Measurements from ENCODE around the gene SLC9A9. TPM values are rescaled to one million over a fixed set of nuclear protein-coding genes. Genes with fewer than 3 reads are reported as not detected.

The SLC9A9 gene
- total and polyA plus RNA-seq, 9 of the 15 experiments (the other 6 are each of a cell fraction or from before 2014, with no cell fraction given): 0.03 to 0.13 TPM; not detected in 7

DNA sequence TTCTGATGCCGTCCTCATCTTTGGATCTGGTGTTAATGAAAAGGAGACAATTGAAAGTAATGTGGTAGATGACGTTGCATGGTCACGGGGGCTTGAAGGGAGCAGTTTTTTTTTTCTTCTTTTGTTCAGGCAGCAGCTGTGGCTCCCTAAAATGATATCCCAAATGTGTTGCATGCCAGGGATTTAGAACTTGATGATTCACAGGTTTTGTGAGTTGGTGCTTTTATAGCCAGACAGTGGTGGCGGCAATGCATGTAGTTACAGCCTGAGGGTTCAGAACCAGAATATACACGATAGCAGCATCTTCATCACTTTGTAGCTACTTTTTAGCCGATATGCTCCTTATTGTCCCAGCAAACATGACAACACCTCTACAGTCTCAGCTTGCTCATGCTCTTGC lies 595.3 kb downstream of the SLC9A9 start:
- in situ Hi-C loops (cut with MboI): no loop called here
- ChIA-PET POLR2A (interaction anchor here (1.2 kb wide), 1 partner anchor 9 kb away, joined by 3 read pairs; no protein-coding TSS in a partner anchor), CTCF (ENCODE audit: low intra/inter-chr PET ratio) (no interaction called here)
- 0 out of 5 replicates have a peak, but pooled peaks cover 0 to 4% of the 10 kb centered on the region in 2 experiments for H3K4me1 ChIP-seq (replicated peaks in 1 of 2; ENCODE audit: control insufficient read depth in 2 of 2, insufficient read depth in 2 of 2, low read length in 2 of 2)
- intact Hi-C loops (cut with micrococcal nuclease): no loop called here
- WGBS (ENCODE audit: insufficient coverage, low coverage, missing lambda C conversion rate): 51% methylated on average over 6 of the region's 6 CpGs
- no peak for FAIRE-seq
- no peak overlapping the region for H2AFZ ChIP-seq (ENCODE audit: low read depth, low read length)
- BruUV-seq (replicated peaks): no TSS peak
- H3K79me2 ChIP-seq (ENCODE audit: control insufficient read depth, insufficient read depth, low read length): no peaks in the 10 kb centered on the region
- no peaks in the 10 kb centered on the region for H3K36me3 ChIP-seq (ENCODE audit: control insufficient read depth, insufficient read depth, low read length)
- no peak overlapping the region for H3K4me3 ChIP-seq
- TF ChIP-seq, protein P1, sequence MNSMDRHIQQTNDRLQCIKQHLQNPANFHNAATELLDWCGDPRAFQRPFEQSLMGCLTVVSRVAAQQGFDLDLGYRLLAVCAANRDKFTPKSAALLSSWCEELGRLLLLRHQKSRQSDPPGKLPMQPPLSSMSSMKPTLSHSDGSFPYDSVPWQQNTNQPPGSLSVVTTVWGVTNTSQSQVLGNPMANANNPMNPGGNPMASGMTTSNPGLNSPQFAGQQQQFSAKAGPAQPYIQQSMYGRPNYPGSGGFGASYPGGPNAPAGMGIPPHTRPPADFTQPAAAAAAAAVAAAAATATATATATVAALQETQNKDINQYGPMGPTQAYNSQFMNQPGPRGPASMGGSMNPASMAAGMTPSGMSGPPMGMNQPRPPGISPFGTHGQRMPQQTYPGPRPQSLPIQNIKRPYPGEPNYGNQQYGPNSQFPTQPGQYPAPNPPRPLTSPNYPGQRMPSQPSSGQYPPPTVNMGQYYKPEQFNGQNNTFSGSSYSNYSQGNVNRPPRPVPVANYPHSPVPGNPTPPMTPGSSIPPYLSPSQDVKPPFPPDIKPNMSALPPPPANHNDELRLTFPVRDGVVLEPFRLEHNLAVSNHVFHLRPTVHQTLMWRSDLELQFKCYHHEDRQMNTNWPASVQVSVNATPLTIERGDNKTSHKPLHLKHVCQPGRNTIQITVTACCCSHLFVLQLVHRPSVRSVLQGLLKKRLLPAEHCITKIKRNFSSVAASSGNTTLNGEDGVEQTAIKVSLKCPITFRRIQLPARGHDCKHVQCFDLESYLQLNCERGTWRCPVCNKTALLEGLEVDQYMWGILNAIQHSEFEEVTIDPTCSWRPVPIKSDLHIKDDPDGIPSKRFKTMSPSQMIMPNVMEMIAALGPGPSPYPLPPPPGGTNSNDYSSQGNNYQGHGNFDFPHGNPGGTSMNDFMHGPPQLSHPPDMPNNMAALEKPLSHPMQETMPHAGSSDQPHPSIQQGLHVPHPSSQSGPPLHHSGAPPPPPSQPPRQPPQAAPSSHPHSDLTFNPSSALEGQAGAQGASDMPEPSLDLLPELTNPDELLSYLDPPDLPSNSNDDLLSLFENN (IDR thresholded peaks at IDR 0.05; ENCODE audit: low read depth in 2 of 2, low read length in 2 of 2): no peak
- no peak for TF ChIP-seq PRMT5 (CRISPR knock-in tag; IDR thresholded peaks at IDR 0.05)
- no peak for TF ChIP-seq GATAD2A (IDR thresholded peaks at IDR 0.05)
- no peak for TF ChIP-seq TAF7 (tag; IDR thresholded peaks at IDR 0.05)
- TF ChIP-seq, protein P2, sequence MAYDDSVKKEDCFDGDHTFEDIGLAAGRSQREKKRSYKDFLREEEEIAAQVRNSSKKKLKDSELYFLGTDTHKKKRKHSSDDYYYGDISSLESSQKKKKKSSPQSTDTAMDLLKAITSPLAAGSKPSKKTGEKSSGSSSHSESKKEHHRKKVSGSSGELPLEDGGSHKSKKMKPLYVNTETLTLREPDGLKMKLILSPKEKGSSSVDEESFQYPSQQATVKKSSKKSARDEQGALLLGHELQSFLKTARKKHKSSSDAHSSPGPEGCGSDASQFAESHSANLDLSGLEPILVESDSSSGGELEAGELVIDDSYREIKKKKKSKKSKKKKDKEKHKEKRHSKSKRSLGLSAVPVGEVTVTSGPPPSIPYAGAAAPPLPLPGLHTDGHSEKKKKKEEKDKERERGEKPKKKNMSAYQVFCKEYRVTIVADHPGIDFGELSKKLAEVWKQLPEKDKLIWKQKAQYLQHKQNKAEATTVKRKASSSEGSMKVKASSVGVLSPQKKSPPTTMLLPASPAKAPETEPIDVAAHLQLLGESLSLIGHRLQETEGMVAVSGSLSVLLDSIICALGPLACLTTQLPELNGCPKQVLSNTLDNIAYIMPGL (CRISPR knock-in tag; IDR thresholded peaks at IDR 0.05): no peak
- TF ChIP-seq, protein P3, sequence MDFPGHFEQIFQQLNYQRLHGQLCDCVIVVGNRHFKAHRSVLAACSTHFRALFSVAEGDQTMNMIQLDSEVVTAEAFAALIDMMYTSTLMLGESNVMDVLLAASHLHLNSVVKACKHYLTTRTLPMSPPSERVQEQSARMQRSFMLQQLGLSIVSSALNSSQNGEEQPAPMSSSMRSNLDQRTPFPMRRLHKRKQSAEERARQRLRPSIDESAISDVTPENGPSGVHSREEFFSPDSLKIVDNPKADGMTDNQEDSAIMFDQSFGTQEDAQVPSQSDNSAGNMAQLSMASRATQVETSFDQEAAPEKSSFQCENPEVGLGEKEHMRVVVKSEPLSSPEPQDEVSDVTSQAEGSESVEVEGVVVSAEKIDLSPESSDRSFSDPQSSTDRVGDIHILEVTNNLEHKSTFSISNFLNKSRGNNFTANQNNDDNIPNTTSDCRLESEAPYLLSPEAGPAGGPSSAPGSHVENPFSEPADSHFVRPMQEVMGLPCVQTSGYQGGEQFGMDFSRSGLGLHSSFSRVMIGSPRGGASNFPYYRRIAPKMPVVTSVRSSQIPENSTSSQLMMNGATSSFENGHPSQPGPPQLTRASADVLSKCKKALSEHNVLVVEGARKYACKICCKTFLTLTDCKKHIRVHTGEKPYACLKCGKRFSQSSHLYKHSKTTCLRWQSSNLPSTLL (IDR thresholded peaks at IDR 0.05): no peak
- no peak for ATAC-seq
- no peak overlapping the region for H3K4me2 ChIP-seq (ENCODE audit: insufficient read depth, low read length)
- peaks cover 4% of the 10 kb centered on the region; the same call in 1 of the 2 replicates for H3K9me3 ChIP-seq (replicated peaks; ENCODE audit: control insufficient read depth, insufficient read depth, low read depth, low read length)
- H3K27ac ChIP-seq (ENCODE audit: extremely low read depth, low read depth, low read length): no peak overlapping the region
- H3K9ac ChIP-seq (ENCODE audit: insufficient read depth in 1 of 2, low read depth in 2 of 2, low read length in 2 of 2): no peak overlapping the region
- H3K27me3 ChIP-seq (ENCODE audit: control insufficient read depth in 2 of 2, insufficient read depth in 2 of 2, low read length in 2 of 2): no peaks in the 10 kb centered on the region
- H4K20me1 ChIP-seq (replicated peaks; ENCODE audit: control insufficient read depth, insufficient read depth, low read length): no peaks in the 10 kb centered on the region
- no peak for DNase-seq (ENCODE audit: extremely low read depth in 1 of 4, low spot score in 3 of 4)
- H3K9me1 ChIP-seq (ENCODE audit: control insufficient read depth, insufficient read depth, low read length): no peaks in the 10 kb centered on the region
